Esophagus muscularis mucosa (tissue), 4 donors: Measurements from ENCODE around the gene PLXNB3. TPM values are rescaled to one million over a fixed set of nuclear protein-coding genes. Genes with fewer than 3 reads are reported as not detected.

Source experiments
- DNase-seq: peaks from one replicate; pipeline ENCODE4 v3.0.0-alpha.2; 2017; ENCODE audit errors: extremely low spot score
- H3K27ac ChIP-seq, 4 donors: fragments of 200-600 bp; sonication (generic); replicated peaks in 1 of 4; 1 replicate in 3 of 4; 2 replicates in 1 of 4; pipeline ENCODE4 v1.5.1; 2016 to 2019; ENCODE audit warnings: mild to moderate bottlenecking in 1 of 4
- H3K27me3 ChIP-seq, 4 donors: fragments of 200-600 bp; sonication (generic); one replicate each; pipeline versions ENCODE4 v1.5.1 to v1.6.0; 2016 to 2019
- H3K36me3 ChIP-seq, 4 donors: fragments of 200-600 bp; sonication (generic); one replicate each; pipeline ENCODE4 v1.5.1; 2016 to 2019
- H3K4me1 ChIP-seq, 4 donors: fragments of 200-600 bp; sonication (generic); one replicate each; pipeline ENCODE4 v1.5.1; 2016 to 2019
- H3K4me3 ChIP-seq, 4 donors: fragments of 200-600 bp; sonication (generic); 1 replicate in 2 of 4; 2 replicates in 2 of 4; pipeline ENCODE4 v1.5.1; 2016 to 2019; ENCODE audit warnings: mild to moderate bottlenecking in 4 of 4, moderate library complexity in 1 of 4
- H3K9me3 ChIP-seq, 4 donors: fragments of 200-600 bp; sonication (generic); 1 replicate in 3 of 4; 2 replicates in 1 of 4; pipeline ENCODE4 v1.5.1; 2016 to 2019
- CTCF ChIP-seq, 3 experiments: fragments of 200-600 bp in 2 of 3; fragments of 450-650 bp in 1 of 3; sonication (generic) in 2 of 3; IDR thresholded peaks; one replicate each; pipeline ENCODE4 v1.5.1; 2017 to 2019; ENCODE audit warnings: antibody characterized with exemption in 3 of 3, mild to moderate bottlenecking in 2 of 3, moderate library complexity in 1 of 3
- EP300 ChIP-seq: sonication (generic); formaldehyde crosslinking; IDR thresholded peaks from one replicate; pipeline ENCODE4 v1.6.1; 2017; ENCODE audit warnings: antibody characterized with exemption
- POLR2A ChIP-seq: fragments of 450-650 bp; IDR thresholded peaks from one replicate; pipeline ENCODE4 v1.6.1; 2017; ENCODE audit warnings: antibody characterized with exemption, moderate library complexity, mild to moderate bottlenecking, low read depth
- POLR2AphosphoS5 ChIP-seq, 2 donors: sonication (generic); formaldehyde crosslinking; IDR thresholded peaks; one replicate each; pipeline ENCODE4 v1.6.1; 2017; ENCODE audit warnings: antibody characterized with exemption in 2 of 2
- WGBS: methylation state at CpG from one replicate; pipeline ENCODE4 v1.1.5; 2018; 5-methylcytosine and 5-hydroxymethylcytosine counted together
- intact Hi-C: fragments of 100-400 bp; cut with DNase I; formaldehyde crosslinking; loops from one replicate; pipeline ENCODE4 v1.15.1; 2023
- total RNA-seq, 4 donors: library from RNA; depleted of rRNA; stranded (reverse); fragments of >200 nt; gene quantifications; one replicate each; pipeline versions ENCODE4 v1.1.0 to v1.2.1, GENCODE V29; 2016

Gene PLXNB3
- total RNA-seq, 4 donors from 2014 or later, result 6.1 to 21.9 (median 17.6) TPM

GRCh38 chrX:153755136-153755535 lies 8.9 kb upstream of the PLXNB3 start:
- no peak overlapping the region for H3K4me3 ChIP-seq
- TF ChIP-seq POLR2AphosphoS5 (IDR thresholded peaks at IDR 0.05) (no peak), CTCF (IDR thresholded peaks at IDR 0.05) (no peak), EP300 (no peak), POLR2A (no peak)
- no peaks in the 10 kb centered on the region for H3K27me3 ChIP-seq
- H3K4me1 ChIP-seq, result no peaks in the 10 kb centered on the region
- H3K9me3 ChIP-seq, result peaks cover 0 to 5% (median 0%) of the 10 kb centered on the region in 4 donors
- H3K36me3 ChIP-seq, result no peaks in the 10 kb centered on the region
- WGBS, result 86% methylated on average over 1 of the region's 1 CpG
- intact Hi-C loops, result no loop called here
- H3K27ac ChIP-seq, result no peak overlapping the region
- no peak for DNase-seq

GRCh38 chrX:153761863-153762262 lies 2.2 kb upstream of the PLXNB3 start:
- 87% methylated on average over 11 of the region's 15 CpGs for WGBS

GRCh38 chrX:153762626-153763173 lies 1.3 kb upstream of the PLXNB3 start:
- DNase-seq, result no peak
- intact Hi-C loops, result no loop called here
- TF ChIP-seq POLR2AphosphoS5 (IDR thresholded peaks at IDR 0.05), result no peak
- no peak for TF ChIP-seq EP300
- TF ChIP-seq POLR2A, result no peak
- TF ChIP-seq CTCF (IDR thresholded peaks at IDR 0.05), result no peak
- 93% methylated on average over 12 of the region's 14 CpGs for WGBS
- no peak overlapping the region for H3K27ac ChIP-seq
- H3K4me3 ChIP-seq, result no peak overlapping the region
- no peaks in the 10 kb centered on the region for H3K36me3 ChIP-seq
- peaks cover 19 to 38% (median 33%) of the 10 kb centered on the region in 4 donors for H3K4me1 ChIP-seq
- no peaks in the 10 kb centered on the region for H3K27me3 ChIP-seq
- H3K9me3 ChIP-seq, result no peaks in the 10 kb centered on the region

More at GRCh38 chrX:153761863-153762262, 2.2 kb upstream of the PLXNB3 start:
- H3K27me3 ChIP-seq, result no peaks in the 10 kb centered on the region
- no peaks in the 10 kb centered on the region for H3K36me3 ChIP-seq
- H3K9me3 ChIP-seq, result peaks cover 0 to 4% (median 0%) of the 10 kb centered on the region in 4 donors
- peaks cover 19 to 30% (median 29%) of the 10 kb centered on the region in 4 donors for H3K4me1 ChIP-seq
- no peak overlapping the region for H3K27ac ChIP-seq
- no peak for DNase-seq
- intact Hi-C loops, result no loop called here
- no peak overlapping the region for H3K4me3 ChIP-seq
- no peak for TF ChIP-seq CTCF (IDR thresholded peaks at IDR 0.05)
- no peak for TF ChIP-seq POLR2A
- TF ChIP-seq POLR2AphosphoS5 (IDR thresholded peaks at IDR 0.05), result no peak
- no peak for TF ChIP-seq EP300

- TF ChIP-seq POLR2AphosphoS5 (IDR thresholded peaks at IDR 0.05) (no peak), POLR2A (no peak), EP300 (no peak), CTCF (IDR thresholded peaks at IDR 0.05) (no peak)
- no peak for DNase-seq
- Histone ChIP-seq H3K27me3 (no peaks in the 10 kb centered on the region), H3K27ac (no peak overlapping the region), H3K9me3 (no peaks in the 10 kb centered on the region), H3K36me3 (no peaks in the 10 kb centered on the region), H3K4me3 (no peak overlapping the region), H3K4me1 (peaks cover 19 to 38% (median 35%) of the 10 kb centered on the region in 4 donors)
- intact Hi-C loops, result no loop called here
- 91% methylated on average over 18 of the region's 18 CpGs for WGBS
Measured at GRCh38 chrX:153763298-153763932, 634 bp upstream of the PLXNB3 start.
